ENCODE measurements around the gene ATRX.
"Not testable (repeated sequence)": the region's sequence is repeated elsewhere in the genome, so short reads cannot be mapped to it uniquely, and the experiment has no call there.

The ATRX gene

DNA sequence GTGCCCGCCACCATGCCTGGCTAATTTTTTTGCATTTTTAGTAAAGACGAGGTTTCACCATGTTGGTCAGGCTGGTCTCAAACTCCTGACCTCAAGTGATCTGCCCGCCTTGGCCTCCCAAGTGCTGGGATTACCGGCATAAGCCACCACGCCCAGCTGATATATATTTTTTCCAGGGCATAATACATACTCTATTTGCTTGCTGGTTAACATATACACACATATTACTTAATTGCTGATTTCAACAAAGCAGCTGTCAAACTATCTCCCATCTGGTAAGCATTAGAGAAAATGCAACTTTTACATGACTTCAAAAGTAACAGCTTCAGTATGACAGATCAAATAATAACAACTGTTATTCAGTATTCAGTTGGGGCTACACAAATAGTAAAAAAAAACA is 164.6 kb downstream of the ATRX start:
- DNase-seq (ENCODE audit: low read depth in 2 of 2), result not testable (repeated sequence)

DNA sequence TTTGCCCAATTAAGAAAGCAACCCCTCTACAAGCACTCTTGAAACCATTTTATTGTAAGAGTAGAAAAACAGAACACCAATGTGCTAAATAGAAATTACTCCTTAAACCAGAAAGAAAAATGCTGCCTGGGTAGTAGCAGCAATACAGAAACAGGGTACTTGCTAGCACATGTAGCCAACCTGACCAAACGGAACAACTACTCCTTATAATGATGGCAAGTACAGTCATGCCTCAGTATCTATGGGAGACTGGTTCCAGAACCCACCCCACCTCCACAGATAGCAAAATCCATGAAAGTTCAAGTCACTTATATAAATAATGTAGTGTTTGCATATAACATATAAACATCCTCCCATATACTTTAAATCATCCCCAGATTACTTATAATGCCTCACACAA is 168.8 kb downstream of the ATRX start:
- no peak for DNase-seq (ENCODE audit: low read depth in 2 of 2)

DNA sequence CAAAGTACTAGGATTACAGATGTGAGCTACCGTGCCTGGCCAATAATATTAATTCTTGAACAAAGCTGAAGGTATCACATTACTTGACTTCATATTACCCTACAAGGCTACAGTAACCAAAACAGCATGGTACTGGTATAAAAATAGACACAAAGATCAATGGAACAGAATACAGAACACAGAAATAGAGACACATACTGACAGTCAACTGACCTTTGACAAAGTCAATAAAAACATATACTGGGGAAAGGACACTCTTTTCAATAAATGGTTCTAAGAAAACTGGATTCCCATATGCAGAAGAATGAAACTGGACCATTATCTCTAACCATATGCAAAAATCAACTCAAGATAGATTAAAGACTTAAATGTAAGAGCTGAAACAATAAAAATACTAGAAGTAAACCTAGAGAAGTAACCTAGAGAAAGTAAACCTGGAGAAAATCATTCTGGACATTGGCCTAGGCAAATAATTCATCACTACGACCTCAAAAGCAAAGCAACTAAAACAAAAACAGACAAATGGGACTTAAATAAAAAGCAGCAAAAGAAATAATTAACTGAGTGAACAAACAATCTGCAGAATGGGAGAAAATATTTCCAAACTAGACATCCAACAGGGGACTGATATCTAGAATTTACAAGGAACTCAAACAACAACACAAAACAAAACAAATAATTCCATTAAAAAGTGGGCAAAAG is 182.2 kb downstream of the ATRX start:
- DNase-seq (ENCODE audit: low read depth in 2 of 2), result no peak

DNA sequence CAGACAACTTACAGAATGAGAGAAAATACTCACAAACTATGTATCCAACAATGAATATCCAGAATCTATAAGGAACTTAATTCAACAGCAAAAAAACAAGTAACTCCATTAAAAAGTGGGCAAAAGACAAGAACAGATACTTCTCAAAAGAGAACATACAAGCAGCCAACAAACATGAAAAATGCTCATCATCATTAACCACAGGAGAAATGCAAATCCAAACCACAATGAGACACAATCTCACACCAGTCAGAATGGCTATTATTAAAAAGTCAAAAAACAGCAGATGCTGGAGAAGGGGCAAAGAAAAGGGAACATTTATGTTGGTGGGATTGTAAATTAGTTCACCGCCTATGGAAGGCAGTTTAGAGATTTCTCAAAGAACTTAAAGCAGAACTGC is 188.5 kb downstream of the ATRX start:
- no peak for DNase-seq (ENCODE audit: low read depth in 2 of 2)

DNA sequence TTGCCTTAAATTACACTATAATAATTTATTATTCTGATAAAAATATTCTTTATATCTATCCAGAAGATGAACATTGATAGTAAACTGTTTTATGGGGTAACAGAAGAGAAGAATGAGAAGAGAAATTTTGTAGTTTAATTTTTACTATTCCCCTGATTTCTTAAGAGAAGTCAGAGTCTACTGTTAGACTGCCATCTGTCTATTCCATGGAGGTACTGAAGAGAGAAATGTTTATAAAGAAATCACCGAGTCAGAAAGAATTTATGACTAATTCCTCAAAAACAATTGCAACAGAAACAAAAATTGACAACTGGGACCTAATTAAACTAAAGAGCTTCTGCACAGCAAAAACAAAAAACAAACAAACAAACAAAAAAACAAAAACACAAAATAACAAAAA is 188.9 kb downstream of the ATRX start:
- no peak for DNase-seq (ENCODE audit: low read depth in 2 of 2)

DNA sequence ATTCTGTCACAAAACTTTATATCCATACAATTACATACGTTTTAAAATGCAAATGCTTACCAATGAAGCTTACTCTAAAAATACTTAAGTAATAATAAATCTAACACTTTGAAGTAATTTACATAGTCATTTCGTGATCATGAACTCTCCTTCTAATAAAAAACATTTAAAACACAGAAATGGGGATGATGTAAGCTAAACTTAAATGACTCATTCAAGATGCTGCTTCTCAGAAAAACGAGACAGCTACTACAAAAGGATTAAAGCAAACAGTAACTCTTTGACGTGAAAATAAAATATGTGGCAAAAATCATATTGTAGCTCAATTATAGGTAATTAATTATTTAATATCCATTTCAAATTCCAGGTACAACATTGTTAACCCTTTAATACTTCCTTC is 190.2 kb downstream of the ATRX start:
- DNase-seq (ENCODE audit: low read depth in 2 of 2), result no peak

DNA sequence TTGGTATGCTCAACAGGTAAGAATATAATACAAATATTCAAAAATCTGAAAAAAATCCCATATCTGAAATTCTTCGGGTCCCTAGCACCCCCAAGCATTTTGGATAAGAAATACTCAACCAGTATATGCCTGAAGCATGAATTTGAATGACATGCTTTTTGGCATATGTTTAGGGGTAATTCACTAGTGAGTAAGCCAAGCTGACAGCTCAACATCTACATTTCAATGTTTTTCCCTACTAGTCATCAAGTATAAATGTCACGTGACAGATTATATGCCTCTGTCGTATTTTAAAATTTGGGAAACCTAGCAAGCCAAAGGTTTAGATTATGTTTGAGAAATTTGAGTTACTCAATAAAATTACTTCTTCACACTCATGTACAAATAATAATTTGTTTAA is 213.7 kb downstream of the ATRX start:
- DNase-seq (ENCODE audit: low read depth in 2 of 2), result no peak

DNA sequence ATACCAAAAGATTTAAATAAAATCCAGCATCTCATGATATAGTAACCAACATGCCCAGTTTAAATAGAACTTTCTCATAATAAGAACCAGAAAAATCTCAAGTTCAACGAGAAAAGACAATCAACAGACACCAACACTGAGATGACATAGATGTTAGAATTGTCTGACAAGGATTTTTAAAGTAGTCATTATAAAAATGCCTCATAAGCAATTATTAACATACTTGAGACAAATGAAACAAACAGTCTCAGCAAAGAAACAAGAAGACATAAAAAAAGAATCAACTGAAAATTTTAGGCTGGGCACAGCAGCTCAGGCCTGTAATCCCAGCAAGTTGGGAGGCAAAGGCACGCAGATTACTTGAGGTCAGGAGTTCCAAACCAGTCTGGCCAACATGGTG is 220.7 kb downstream of the ATRX start:
- DNase-seq (ENCODE audit: low read depth in 2 of 2), result no peak

DNA sequence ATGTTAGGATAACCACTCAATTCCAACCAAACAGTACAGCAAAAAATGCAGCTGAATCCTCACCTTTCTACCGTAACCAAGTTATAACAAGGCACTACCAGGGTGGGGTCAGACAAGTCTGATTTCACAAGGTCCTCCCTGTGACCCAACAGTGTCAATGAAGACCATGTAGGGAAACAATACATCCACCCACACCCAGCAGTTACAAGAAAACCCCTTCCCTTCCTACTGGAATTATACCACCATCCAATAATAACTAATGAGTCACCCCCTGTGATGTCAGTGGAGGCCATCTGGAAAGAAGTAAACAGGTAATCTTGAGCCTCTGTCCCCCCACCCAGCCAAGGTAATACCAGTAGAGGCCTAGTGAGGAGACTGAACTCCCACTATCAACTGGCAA is 221.2 kb downstream of the ATRX start:
- no peak for DNase-seq (ENCODE audit: low read depth in 2 of 2)

DNA sequence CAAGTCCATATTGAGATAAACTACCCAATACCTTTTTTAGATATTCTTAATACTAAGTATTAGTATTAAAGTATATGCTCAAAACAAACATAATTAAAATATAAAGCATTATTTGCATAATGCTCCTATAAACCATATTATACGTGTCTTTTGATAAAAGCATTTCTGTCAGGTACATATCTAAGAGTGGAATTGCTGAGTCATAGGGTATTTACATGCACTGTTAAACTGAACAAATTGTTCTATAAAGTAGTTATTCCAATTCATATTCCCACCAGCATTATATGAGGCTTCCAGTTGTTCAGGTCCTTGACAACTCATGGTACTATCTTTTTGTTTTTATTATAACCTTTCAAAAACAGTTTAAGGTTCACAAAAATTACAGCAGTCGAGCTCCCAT is 224.6 kb downstream of the ATRX start:
- DNase-seq (ENCODE audit: low read depth in 2 of 2), result no peak

DNA sequence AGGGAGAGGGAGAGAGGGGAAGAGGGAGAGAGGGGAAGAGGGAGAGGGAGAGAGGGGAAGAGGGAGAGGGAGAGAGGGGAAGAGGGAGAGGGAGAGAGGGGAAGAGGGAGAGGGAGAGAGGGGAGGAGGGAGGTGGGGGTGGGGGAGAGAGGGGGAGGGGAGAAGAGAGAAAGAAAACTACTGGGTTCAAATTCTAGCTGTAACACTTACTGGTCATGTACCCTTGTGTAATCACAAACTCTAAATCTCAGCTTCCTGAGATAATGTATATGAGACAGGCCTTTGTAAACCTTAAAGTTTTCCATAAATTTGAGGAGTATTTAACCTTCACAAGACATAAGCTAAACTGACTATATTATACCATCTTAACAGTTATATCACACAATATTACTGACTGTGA is 229.7 kb downstream of the ATRX start:
- no peak for DNase-seq (ENCODE audit: low read depth in 2 of 2)

DNA sequence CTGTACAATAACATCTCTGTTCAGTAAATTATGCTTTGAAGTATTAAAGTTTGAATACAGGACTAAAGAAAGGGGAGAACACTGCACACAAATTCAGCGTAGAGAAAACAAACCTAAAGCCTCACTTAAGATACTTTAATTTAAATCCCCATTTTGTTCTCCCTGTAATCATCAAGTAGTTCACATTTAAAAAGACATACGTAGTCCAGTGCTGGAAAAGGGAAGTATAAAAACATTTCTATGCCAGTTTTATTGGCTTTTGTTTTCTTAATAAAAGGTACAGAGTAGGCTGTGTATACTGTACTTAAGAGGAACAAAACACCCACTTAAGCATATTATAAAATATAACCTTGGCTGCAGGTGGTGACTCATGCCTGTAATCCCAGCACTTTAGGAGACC is 237.3 kb downstream of the ATRX start:
- DNase-seq (ENCODE audit: low read depth in 2 of 2), result no peak

DNA sequence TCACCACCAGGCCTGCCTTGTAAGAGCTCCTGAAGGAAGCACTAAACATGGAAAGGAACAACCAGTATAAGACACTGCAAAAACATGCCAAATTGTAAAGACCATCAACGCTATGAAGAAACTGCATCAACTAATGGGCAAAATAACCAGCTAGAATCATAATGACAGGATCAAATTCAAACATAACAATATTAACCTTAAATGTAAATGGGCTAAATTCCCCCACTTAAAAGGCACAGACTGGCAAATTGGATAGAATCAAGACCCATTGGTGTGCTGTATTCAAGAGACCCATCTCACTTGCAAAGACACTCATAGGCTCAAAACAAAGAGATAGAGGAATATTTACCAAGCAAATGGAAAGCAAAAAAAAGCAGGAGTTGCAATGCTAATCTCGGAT is 246.2 kb downstream of the ATRX start:
- DNase-seq (ENCODE audit: low read depth in 2 of 2), result not testable (repeated sequence)

DNA sequence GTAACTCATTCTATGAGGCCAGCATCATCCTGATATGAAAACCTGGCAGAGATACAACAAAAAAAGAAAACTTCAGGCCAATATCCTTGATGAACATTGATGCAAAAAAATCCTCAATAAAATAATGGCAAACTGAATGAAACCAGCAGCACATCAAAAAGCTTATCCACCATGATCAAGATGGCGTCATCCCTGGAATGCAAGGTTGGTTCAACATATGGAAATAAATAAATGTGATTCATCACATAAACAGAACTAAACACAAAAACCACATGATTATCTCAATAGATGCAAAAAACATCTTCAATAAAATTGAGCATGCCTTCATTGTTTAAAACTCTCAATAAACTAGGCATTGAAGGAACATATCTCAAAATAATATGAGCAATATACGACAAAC is 254.8 kb downstream of the ATRX start:
- DNase-seq (ENCODE audit: low read depth in 2 of 2), result not testable (repeated sequence)

DNA sequence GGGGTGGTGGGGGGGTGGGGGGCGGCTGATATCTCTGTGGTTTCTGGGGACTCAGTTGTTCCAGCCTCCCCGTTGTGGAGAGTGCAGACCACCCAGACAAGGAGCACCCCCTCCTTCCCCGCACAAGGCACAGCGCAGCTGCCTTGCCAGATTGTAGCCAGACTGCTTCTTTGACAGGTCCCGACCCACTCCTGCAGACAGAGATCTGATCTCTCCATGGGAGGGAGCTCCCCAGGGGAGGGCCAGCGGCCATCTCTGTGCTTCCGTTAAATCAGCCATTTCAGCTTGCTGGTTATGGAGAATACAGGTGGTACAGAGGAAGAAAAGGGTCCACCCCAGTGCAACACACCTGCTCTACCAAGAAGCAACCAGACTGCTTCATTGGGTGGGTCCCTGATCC is 258.0 kb downstream of the ATRX start:
- no peak for DNase-seq (ENCODE audit: low read depth in 2 of 2)

DNA sequence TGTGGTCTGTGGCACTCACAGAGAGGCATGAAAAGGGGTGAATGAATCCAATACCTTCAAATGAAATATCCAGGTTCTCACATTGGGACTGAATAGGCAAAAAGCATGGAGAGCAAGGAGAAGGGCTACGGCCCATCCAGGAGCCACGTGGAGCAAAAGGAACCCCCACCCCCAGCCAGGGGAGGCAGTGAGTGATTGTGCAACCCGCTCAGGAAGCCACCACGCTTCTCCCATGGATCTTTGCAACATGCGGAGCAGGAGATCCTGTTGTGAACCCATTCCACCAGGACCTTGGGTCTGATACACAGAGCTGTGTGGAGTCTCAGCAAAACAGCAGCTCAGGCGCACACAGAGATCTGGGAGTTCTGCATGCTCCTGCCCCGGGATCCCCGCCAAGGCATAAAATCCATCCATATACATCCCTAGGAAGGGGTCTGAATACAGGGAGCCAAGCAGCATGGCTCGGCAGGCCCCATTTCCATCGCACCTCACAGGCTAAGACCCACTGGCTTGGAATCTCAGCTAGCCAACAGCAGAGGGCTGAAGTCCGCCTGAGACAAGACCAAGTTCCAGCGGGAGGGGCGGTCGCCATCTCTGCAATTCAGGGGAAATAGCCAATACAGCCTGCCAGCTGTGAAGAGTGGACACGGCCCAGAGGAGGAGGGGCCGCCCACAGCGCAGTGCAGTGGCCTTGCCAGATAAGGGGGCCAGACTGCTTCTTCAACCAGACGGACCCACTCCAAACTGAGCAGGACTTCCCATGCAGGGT is 258.6 kb downstream of the ATRX start:
- DNase-seq (ENCODE audit: low read depth in 2 of 2), result no peak

DNA sequence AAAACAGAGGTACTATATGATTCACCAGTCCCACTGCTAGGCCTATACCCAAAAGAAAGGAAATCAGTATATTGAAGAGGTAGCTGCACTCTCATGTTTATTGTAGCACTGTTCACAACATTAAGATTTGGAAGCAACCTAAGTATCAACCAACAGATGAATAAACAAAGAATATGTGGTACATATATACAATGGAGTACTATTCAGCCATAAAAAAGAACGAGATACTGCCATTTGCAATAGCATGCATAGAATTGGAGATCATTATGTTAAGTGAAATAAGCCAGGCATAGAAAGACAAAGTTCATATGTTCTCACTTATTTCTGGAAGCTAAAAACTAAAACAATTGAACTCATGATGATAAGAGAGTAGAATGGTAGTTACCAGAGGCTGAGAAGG is 266.3 kb downstream of the ATRX start:
- DNase-seq (ENCODE audit: low read depth in 2 of 2), result no peak

DNA sequence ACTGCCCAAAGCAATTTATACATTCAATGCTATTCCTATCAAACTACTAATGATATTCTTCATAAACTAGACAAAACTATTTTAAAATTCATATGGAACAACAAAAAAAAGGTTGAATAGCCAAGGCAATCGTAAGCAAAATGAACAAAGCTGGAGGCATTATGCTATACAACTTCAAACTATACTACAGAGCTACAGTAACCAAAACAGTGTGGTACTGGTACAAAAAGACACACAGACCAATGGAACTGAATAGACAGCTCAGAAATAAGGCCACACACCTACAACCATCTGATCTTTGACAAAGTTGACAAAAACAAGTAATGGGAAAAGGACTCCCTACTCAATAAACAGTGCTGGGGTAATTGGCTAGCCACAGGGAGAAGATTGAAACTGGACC is 271.8 kb downstream of the ATRX start:
- no peak for DNase-seq (ENCODE audit: low read depth in 2 of 2)

DNA sequence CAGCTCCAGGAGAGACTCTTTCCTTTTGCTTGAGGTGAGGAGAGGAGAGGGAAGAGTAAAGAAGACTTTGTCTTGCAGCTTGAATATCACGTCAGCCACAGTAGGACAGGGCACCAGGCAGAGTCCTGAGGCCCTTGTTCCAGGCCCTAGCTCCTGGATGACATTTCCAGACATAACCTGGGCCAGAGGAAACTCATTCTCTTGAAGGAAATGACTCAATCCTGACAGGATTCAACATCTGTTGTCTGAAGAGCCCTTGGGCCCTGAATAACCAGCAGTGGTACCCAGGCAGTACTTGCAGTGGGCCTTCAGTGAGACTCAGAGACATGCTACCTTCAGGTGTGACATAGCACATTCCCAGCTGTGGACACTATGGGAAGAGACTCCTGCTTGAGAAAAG is 276.0 kb downstream of the ATRX start:
- no peak for DNase-seq (ENCODE audit: low read depth in 2 of 2)

DNA sequence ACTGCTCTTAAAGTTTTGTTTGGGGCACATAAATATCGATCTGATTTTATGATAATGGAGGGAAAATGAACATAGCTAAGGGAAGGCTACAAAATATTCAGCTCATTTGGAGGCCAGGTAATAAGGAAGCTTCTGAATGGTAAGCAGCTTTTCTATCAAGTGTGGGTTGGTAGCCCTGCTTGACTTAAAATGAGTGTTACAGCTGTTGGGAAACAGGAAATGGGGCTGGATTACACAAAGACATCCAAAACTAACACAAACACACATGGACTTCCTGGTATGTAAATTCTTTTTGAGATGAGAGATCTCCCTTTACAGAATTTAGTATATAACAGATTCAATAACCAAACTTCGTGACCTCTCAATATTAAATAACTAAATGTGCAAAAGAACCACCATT is 280.8 kb downstream of the ATRX start:
- DNase-seq (ENCODE audit: low read depth in 2 of 2), result no peak

DNA sequence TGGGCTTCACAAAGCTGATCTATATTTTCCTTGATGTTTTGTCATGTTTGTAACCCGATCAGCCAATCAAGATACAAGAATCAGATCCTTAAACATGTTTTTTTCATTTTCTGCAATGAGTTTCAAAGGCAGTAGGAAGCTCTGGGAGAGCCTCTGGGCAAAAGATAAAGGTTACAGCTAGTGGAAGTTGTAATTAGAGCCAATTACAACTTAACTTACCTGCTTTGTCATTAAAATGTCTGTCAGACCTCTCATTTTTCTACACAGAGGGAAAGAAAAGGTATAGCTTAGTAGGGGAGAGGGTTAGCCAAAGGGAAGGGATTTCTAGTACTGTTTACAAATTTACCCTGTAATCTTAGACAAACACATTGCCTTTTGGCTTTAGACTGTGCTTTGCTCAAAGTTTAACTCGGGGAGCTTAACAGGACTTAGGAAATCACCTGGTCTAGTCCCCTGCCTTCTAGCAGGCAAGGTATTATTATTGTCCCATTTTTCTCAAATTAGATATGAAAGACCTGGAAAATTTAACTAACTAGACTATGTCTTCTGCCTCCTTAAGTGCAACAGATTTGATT is 283.0 kb downstream of the ATRX start:
- no peak for DNase-seq (ENCODE audit: low read depth in 2 of 2)

DNA sequence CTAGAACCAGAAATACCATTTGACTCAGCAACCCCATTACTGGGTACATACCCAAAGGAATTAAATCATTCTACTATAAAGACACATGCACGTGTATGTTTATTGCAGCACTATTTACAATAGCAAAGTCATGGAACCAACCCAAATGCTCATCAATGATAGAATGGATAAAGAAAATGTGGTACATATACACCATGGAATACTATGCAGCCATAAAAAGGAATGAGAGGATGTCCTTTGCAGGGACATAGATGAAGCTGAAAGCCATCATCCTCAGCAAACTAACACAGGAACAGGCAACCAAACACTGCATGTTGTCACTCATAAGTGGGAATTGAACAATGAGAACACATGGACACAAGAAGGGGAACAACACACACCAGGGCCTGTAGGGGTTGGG is 285.9 kb downstream of the ATRX start:
- DNase-seq (ENCODE audit: low read depth in 2 of 2), result not testable (repeated sequence)

Data from stimulated activated CD4-positive, alpha-beta T cell treated with anti-CD3 and anti-CD28 coated beads, Interleukin-12 subunit alpha, Interleukin-12 subunit beta, amount 100 ng/mL, for 24 hours (primary cell).